GM19468 (cell line): ENCODE data around the gene ANKIB1.

Experiments used
- ATAC-seq: cut with Tn5 transposase; IDR thresholded peaks from one replicate; pipeline ENCODE4 v1.9.1; 2021; ENCODE audit warnings: mild to moderate bottlenecking, moderate library complexity, moderate number of reproducible peaks; ENCODE audit not compliant: unreplicated experiment; ENCODE audit errors: extremely low read depth

Gene ANKIB1

DNA sequence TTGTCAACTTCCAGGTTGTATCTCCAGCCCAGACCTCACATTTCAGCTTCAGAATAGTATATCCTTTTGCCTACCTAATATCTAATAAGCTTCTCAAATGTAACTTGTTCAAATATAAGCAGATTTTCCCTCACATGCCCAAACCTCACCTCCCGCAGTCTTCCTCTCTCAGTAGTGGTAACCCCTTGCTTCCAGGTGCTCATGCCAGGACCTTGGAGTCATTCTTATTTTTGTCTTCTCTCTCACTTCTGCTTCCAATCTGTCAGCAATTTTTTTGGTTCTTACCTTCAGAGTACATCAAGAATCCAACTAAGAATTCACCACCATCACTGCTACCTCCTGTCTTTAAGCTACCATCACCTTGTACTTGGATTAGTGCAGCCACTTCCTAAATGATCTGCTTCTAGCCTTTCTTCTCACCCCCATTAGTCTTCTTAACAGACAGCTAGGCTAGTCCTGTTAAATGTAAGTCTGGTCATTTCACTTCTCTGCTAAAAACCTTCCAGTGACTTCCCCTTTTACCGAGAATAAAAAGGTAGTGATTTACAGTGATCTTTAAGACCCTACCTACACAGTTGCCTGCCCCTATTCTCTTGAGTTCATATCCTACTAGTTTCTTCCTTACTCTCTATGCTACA is 14.0 kb downstream of the ANKIB1 start:
- no peak for ATAC-seq

DNA sequence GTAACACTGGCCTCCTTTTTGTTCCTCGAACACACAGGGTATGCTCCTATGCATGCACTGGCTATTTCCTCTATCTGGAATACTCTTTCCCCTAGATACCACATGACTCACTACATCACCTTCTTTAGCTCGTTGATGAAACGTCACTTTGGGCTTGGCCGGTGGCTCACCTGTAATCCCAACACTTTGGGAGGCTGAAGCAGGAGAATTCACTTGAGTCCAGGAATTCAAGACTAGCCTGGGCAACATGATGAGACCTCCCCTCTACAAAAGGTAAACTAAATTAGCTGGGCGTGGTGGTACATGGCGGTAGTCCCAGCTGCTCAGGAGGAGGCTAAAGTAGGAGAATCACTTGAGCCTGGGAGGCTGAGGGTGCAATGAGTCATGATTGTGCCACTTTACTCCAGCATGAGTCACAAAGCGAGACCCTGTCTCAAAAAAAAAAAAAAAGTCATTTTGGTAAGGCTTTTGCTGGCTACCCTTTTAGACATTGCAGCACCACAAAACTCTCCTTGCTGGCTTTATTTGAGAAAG is 14.5 kb downstream of the ANKIB1 start:
- ATAC-seq, result no peak

DNA sequence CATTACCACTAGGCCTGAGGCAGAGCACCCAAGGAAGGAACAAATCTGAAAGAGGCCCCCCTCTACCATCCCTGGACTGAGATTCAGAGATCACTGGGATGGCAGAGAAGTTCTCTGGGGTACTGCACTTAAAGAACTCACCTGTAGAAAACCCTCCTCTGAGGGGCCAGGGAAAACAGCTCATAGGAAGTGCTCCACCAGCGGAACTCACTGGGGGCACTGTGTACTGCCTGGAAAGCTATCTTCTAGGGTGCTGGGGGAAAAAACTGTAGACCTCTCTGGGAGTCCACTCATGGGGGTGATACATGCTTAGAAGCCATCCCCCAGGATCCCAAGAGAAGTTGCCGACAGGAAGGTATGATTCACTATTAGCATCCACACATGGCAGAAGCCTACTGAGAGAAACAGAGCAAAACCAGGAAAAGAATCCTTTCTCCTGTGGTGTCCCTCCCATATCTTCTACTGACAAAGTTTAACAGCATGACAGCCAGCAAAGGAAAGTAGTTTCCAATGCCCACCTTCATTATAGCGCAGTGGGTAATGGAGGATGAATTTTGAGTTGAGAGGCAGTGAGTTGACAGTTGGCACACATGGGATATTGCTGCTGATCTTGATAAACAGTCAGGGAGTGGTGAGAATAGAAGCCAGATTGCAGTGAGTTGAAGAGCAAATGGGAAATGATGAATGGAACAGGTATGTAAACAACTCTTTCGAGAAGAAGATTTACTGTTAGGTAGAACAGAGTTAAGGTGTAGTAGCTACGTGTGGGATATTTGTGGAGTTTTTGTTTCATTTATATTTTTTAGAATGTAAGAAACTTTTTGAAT is 20.9 kb downstream of the ANKIB1 start:
- no peak for ATAC-seq

DNA sequence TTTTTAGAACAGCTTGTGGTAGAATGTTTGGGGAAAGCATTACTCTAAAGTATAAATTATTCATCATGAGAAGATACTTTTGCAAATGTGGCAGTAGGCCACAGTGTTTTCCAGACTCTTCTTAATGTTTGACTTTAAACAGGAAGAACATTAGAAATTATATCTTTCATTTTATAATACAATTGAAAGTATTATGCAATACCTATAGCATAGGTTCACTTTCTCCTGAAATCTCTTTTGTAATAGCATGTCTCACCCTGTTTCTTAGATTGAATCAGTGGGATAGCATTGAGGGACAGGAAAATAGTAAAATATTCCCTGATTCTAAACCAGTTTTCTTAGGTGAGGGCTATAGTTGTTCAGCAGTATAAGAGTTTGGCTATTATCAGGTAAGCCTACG is 23.1 kb downstream of the ANKIB1 start:
- ATAC-seq, result no peak

DNA sequence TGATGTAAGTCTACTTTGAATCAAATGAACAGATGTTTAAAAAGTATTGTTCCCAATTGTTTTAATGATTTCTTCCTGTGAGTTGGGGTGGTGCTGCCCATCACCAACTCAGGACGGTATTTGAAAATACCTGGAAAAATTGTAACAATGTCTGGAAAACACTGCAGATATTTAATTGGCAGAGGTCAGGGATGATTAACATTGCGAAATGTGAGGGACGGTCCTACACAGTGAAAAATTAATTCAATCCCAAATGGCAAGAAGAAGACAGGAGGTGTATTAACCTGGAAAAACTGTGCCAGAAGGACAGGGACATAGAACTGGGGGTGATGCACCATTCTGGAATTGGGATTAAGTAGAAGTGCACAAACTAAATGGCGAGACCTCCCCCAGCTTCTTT is 29.6 kb downstream of the ANKIB1 start:
- ATAC-seq, result no peak

DNA sequence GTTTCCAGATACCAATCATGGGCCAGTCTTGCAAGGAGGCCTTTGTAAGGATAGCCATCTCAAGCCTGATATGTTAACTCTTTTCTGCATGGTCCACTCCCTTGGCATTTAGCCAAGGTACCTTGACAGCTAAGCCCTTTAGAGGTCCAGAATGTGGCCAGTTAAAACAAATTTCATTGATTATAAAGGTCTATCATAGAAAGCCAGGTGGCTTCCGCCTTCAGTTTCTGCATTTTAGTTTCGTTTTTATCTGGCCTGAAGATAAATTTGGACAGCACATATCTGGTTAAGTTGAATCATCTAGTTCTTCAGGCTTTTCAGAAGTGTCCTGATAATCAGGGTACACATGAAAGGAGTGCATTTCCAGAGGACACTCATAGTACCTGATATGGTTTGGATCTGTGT is 30.7 kb downstream of the ANKIB1 start:
- peak; percentile 81 for ATAC-seq

DNA sequence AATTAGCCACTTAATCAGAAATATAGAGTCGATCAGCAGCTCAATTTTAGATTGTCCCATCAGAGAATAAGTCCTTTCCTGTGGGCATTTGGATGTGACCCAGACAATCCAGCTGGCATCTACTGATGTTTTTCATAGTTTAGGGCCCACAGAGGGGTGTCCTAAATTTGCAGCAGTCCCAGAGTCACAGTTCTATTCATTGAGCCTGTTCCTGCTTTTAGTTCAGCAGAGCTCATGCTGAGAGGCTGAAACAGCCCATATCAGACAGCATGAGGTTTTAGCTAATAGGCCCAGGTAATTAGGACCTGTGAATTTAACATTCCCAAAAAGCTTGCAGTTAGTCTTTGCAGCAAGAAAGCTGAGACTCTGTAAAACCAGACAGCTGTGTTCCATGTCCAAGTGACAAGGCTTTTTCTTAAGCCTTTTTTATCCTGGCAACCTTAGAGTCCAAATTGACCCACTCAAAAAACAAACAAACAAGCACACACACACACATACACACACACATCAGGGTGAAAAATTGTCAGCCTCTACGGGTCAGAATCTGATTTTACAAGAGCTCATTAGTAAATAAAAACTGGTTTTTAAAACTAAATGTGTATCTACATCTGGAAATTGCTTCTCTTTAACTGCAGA is 33.7 kb downstream of the ANKIB1 start:
- ATAC-seq, result no peak

DNA sequence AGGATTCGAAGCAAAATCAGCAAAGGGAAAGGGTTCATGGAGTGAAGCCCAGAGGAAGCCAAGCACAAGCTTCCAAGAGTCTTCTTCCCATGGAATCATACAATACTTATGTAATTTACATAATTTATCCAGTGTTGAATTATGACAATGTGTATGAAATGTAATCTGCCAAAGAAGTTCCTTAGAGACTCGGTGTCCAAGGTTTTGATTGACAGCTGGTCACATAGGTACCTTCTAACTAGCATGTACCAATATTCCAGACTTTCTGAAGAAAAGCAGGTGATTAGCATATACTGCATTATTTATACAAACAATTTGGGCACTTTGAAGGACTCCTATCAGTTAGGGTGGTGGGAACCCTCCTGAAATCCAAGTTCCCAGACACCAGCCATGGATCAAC is 35.3 kb downstream of the ANKIB1 start:
- ATAC-seq, result no peak

DNA sequence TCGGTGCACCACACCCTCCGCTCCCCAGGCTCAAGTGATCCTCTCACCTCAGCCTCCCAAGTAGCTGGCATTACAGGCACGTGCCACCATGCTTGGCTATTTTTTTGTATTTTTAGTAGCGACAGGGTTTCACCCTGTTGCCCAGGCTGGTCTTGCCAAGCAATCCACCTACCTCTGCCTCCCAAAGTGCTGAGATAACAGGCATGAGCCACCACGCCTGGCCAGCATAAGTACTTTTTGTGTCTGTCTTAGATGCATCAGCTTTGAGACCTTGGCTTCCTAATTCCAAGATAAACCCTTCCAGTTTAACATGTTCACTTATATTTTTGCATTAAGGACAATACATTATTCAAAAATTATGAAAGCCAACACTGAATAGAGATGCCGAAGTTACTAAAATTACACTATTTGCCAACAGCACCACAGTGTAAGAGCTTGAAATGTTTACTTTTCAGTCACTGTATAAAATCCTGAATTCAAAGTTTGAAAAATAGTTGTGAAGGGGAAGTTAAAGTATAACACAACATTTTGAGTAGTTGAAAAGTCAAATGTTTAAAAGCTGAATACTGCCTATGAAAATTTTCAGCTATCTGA is 36.5 kb downstream of the ANKIB1 start:
- ATAC-seq, result no peak

DNA sequence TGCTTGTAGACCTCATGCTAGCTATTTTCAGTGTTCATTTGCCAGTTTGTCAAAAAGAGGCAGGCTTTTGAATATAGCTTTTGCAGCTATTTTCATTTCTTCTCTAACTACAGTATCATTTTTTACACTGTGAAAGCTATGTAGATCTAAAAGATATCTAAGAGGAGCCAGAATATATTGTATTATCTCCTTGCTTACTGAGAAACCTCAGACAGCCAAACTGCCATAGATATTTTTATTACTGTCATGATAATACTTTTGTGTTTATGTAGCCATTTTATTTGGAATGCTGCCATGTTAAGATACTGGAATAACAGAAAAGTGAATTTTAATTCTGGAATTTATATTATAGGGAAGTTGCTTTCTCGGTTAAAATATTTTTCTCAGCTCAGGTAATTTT is 37.2 kb downstream of the ANKIB1 start:
- ATAC-seq, result no peak

DNA sequence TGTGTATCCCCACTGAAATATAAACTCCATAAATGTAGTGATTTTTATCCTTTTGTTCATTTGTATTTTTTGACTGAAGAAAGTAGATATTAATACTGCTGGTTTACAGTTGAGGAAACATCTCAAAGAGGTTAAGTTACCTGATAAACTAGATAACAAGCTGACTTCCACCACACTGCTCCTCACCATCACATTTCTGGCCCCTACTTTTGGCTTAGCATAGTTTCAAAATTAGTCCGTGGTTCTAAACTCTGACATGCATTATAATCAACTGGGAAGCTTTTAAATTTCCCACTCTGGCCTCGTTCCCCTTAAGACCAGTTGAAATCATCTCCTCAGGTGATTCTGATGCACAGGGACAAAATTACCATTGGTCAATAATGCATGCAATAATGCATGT is 43.5 kb downstream of the ANKIB1 start:
- ATAC-seq, result no peak

DNA sequence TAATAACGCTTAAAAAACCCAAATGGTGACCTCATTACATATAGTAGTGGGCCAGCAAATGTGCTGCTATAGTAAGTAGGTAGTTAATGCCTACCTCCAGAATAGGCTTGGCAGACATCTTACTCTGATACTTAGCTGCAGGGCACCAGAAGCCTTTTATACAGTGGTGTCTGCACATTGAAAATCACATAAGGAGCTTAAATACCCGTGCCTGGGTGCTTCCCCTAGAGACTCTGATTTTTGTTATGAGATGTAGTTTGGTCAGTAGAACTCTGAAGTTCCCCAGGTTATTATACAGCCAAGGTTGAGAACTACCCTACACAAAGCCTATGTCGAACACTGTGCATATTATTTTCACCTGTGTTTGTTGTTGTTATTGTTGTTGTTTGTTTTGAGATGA is 47.2 kb downstream of the ANKIB1 start:
- no peak for ATAC-seq

DNA sequence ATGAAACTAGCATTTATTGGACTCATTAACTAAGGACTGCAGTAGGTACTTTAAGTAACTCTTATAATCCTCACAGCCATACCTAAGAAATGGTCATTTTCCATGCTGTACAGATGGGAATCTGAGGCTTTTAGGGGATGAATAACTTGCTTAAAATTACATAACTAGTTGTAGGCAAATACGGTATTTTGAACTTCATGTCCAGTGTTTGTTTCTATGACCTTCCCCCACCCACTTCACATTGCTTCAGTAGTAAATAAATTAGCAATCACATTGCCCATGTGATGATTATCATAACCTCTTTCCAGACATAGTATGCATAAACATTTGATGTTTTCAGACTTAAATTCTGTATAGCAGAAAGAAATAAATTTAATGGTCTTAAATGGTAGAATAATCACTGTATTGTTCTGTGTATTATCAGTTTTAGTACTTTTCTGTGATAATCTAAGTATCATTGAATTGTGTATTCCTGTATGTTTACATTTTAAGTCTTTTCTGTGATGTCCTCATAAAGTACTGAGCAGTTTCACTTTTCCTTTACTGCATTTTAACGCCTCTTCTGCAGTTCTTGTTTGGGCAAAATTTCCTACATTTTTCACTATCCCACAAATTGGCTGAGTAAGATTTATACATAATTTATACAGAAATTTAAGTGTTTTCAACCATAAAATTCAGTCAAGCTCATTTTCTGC is 48.3 kb downstream of the ANKIB1 start:
- ATAC-seq, result no peak

DNA sequence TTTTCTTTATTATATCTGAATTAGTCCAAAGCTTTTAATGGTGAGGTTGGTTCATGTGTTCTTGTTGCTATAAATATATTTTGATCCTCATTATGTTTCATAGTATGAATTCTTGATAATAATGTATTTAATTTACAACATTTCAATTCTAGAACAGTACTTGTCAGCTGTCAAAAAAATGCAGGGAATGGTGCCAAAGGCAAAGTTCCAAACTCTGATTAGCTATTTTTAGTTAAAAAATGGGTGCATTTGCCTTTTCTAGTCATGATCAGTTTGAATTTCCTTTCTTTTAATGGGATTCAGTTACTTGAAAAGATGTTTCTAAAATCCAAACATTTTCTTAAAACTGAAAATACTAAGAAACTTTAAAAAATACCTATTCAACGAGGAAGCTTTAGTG is 49.6 kb downstream of the ANKIB1 start:
- no peak for ATAC-seq

DNA sequence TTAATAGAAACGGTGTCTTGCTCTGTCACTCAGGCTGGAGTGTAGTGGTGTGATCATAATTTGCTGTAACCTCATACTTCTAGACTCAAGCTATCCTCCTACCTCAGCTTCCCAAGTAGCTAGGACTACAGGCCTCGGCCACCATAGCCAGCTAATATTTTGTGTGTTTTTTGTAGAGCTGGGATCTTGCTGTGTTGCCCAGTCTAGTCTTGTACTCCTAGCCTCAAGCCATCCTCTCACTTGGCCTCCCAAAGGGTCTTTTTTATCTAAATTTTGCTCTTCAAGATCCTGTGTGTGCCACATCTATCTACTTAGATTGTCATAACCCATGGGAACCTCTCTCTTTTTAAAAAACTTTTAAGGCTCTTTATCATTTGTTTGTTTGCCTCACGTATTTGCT is 50.5 kb downstream of the ANKIB1 start:
- no peak for ATAC-seq

DNA sequence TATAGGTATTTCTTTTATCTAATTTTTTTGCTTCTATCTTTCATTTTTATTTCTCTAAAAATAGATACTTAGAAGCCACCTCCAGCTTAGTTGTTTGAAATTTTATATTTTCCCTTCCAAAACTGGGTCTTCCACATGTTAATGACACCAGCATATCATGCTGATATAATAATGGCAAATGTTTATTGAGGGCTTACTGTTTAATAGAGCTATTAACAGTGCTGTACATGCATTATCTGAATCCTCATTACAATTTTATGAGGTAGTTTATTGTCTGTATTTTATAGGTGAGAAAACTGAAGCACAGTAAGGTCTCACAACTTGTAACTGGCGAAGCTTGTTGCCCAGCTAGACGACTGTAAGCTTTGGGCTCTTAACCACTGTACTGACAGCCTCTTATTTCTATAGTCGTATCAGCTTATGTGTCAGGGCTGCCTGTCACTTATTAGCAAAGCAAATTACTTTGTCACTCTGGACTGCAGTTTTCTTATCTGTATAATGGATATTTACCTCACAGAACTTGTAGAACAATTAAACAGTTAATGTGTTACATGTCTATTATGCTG is 51.2 kb downstream of the ANKIB1 start:
- ATAC-seq, result no peak

DNA sequence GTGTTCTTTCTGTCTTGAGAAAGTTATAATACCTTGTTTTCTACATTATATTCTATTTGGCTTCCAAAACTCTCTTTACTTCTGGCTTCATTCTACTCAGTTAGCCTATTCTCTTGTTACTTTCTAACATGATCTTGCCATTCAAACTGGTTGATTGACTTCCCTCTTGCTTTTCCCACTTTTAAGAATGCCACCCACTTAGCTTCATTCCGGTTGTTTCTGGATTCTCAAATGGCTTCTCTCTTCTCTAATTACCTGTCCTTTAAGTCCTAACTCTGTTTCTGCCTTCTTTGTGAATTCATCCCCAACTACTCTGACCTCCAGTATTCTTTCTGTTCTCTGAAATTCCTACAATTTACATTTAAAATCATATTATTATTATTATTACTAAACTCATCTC is 52.0 kb downstream of the ANKIB1 start:
- ATAC-seq, result no peak

DNA sequence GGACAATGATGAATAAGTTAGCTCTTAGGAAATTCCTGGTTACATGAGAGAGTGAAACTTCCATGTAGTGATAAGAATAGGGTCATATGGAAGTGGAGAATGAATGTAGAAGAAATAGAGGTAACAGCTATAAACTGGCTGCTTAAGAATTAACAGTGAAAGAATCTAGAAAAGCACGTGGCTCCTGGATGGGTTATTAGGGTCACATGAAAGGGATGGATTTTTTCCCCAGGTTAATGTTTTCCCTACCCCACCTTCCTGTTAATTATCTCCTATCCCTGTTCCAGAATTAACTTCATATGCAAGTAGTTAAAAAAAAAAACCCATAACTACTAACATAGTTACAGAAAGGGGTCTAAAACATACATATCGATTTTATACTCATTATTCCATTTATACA is 58.0 kb downstream of the ANKIB1 start:
- ATAC-seq, result no peak

DNA sequence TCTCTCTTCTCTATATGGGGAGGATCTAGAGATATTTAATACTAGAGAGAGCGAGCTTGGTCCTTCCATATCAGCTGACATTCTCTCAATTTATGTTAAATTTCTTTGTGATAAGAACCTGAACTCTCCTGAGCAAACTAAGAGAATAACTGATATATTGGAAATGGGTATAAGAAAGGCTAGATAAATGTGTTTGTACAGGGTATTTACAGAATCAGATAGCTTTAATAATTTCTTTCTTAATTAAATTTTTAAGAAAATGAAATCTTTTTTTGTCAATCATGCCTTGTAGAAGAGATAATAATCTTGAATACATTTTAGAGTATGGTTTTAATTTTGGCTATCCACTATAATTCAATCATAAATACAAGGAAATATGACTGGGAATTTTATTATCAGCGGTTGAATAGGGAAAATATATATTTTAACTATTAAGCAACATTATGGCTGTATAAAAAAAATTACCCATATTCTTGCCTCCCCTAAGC is 58.7 kb downstream of the ANKIB1 start:
- no peak for ATAC-seq

DNA sequence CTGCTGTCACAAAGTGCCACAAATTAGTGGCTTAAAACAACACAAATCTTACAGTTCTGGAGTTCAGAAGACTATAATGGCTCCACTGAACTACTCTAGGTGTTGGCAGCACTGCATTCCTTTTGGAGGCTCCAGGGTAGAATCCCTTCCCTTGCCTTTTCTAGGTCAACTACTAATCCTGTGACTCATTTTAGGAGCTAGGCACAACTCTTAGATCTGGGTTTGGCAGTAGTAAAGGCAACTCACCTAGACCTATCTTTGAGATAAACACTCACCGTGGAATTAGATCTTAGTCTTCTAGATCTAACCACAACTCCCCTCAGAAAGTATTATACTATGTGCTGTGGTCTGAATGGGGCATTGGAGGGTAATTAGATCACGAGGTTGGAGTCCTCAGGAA is 60.4 kb downstream of the ANKIB1 start:
- ATAC-seq, result no peak
